Breast epithelium (tissue), 4 donors: ENCODE measurements around the gene SLC35G4. TPM values are rescaled to one million over a fixed set of nuclear protein-coding genes. Genes with fewer than 3 reads are reported as not detected.

ENCODE experiments used
- DNase-seq, 2 donors: peaks; one replicate each; pipeline ENCODE4 v3.0.0-alpha.2; 2019; ENCODE audit warnings: low spot score in 2 of 2
- H3K27ac ChIP-seq, 2 donors: fragments of 200-600 bp; sonication (generic) in 1 of 2; one replicate each; pipeline ENCODE4 v1.5.1; 2016 to 2019; ENCODE audit warnings: mild to moderate bottlenecking in 1 of 2
- H3K27me3 ChIP-seq, 2 donors: fragments of 200-600 bp; sonication (generic) in 1 of 2; one replicate each; pipeline versions ENCODE4 v1.5.1 to v1.6.0; 2017 to 2019; ENCODE audit warnings: control low read depth in 1 of 2, mild to moderate bottlenecking in 1 of 2
- H3K36me3 ChIP-seq: fragments of 200-600 bp; one replicate; pipeline ENCODE4 v1.5.1; 2019
- H3K4me1 ChIP-seq, 2 donors: fragments of 200-600 bp; sonication (generic); one replicate each; pipeline ENCODE4 v1.5.1; 2016 to 2019; ENCODE audit warnings: control low read depth in 1 of 2
- H3K4me3 ChIP-seq, 3 donors: fragments of 200-600 bp; sonication (generic); 1 replicate in 2 of 3; 2 replicates in 1 of 3; pipeline ENCODE4 v1.5.1; 2016 to 2019; ENCODE audit warnings: mild to moderate bottlenecking in 3 of 3, moderate library complexity in 2 of 3
- H3K9me3 ChIP-seq, 2 donors: fragments of 200-600 bp; sonication (generic) in 1 of 2; one replicate each; pipeline ENCODE4 v1.5.1; 2016 to 2019; ENCODE audit warnings: control low read depth in 1 of 2
- CTCF ChIP-seq, 3 donors: fragments of 450-650 bp; IDR thresholded peaks; one replicate each; pipeline ENCODE4 v1.5.1; 2016 to 2017; ENCODE audit warnings: antibody characterized with exemption in 3 of 3, mild to moderate bottlenecking in 3 of 3, moderate library complexity in 3 of 3
- POLR2A ChIP-seq: fragments of 450-650 bp; IDR thresholded peaks from one replicate; pipeline ENCODE4 v1.6.1; 2016; ENCODE audit warnings: antibody characterized with exemption, mild to moderate bottlenecking, moderate library complexity
- POLR2AphosphoS5 ChIP-seq, 3 donors: sonication (generic); formaldehyde crosslinking; IDR thresholded peaks; one replicate each; pipeline ENCODE4 v1.6.1; 2017; ENCODE audit warnings: antibody characterized with exemption in 3 of 3
- intact Hi-C: fragments of 100-400 bp; cut with DNase I; formaldehyde crosslinking; loops from one replicate; pipeline ENCODE4 v1.15.1; 2023; ENCODE audit warnings: low total_unique reads
- total RNA-seq, 3 donors: library from RNA; depleted of rRNA; stranded (reverse); fragments of >200 nt; gene quantifications; one replicate each; pipeline ENCODE4 v1.1.0, GENCODE V29; 2016

The SLC35G4 gene
- total RNA-seq, 3 donors from 2014 or later = not detected

- Histone ChIP-seq H3K9me3 (no peaks in the 10 kb centered on the region), H3K36me3 (no peaks in the 10 kb centered on the region), H3K4me1 (no peaks in the 10 kb centered on the region), H3K4me3 (peak overlapping the region in 1 of 3 donors; percentile 26), H3K27ac (no peak overlapping the region), H3K27me3 (no peaks in the 10 kb centered on the region)
- intact Hi-C loops = no loop called here
- TF ChIP-seq CTCF (IDR thresholded peaks at IDR 0.05) (peak; percentile 39 to 70 (median 59)), POLR2A (no peak)
- DNase-seq = peak in 1 of 2 donors; percentile 27
Measured at GRCh38 chr18:11654736-11655605, 45.6 kb downstream of the SLC35G4 start.

DNA sequence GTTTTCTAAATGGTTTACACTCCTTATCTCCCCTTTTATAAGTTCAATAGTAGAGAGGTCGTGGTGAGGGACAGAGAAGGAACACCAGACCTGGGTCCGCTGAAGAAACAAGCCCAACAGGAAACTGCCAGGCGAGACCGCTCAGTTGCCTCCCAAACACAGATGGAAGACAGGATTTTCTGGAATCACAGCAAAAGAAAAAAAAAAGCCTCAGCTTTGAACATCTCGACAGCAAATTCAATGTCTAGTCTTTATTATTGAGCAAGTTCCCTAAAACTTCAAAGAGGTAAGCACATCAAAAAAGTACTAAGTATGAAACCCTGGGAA is 46.2 kb downstream of the SLC35G4 start:
- peak overlapping the region in 1 of 3 donors; percentile 26 for H3K4me3 ChIP-seq
- H3K27me3 ChIP-seq = no peaks in the 10 kb centered on the region
- H3K36me3 ChIP-seq = no peaks in the 10 kb centered on the region
- no peaks in the 10 kb centered on the region for H3K9me3 ChIP-seq
- intact Hi-C loops = no loop called here
- DNase-seq = no peak
- TF ChIP-seq POLR2A (no peak), CTCF (IDR thresholded peaks at IDR 0.05) (no peak), POLR2AphosphoS5 (IDR thresholded peaks at IDR 0.05) (no peak)
- H3K27ac ChIP-seq = no peak overlapping the region
- H3K4me1 ChIP-seq = no peaks in the 10 kb centered on the region

GRCh38 chr18:11657152-11657551 is 47.8 kb downstream of the SLC35G4 start:
- intact Hi-C loops = no loop called here
- TF ChIP-seq POLR2AphosphoS5 (IDR thresholded peaks at IDR 0.05) = no peak
- TF ChIP-seq CTCF (IDR thresholded peaks at IDR 0.05) = no peak
- no peak for TF ChIP-seq POLR2A

GRCh38 chr18:11657554-11657953 is 48.2 kb downstream of the SLC35G4 start:
- Histone ChIP-seq H3K27me3 (no peaks in the 10 kb centered on the region), H3K9me3 (no peaks in the 10 kb centered on the region), H3K36me3 (no peaks in the 10 kb centered on the region), H3K27ac (no peak overlapping the region), H3K4me1 (no peaks in the 10 kb centered on the region), H3K4me3 (no peak overlapping the region)
- no peak for TF ChIP-seq CTCF (IDR thresholded peaks at IDR 0.05)
- no peak for TF ChIP-seq POLR2A
- no peak for TF ChIP-seq POLR2AphosphoS5 (IDR thresholded peaks at IDR 0.05)
- intact Hi-C loops = no loop called here
- DNase-seq = no peak

More at GRCh38 chr18:11657152-11657551, 47.8 kb downstream of the SLC35G4 start:
- Histone ChIP-seq H3K27me3 (no peaks in the 10 kb centered on the region), H3K4me3 (no peak overlapping the region), H3K4me1 (no peaks in the 10 kb centered on the region), H3K36me3 (no peaks in the 10 kb centered on the region), H3K27ac (no peak overlapping the region), H3K9me3 (no peaks in the 10 kb centered on the region)
- no peak for DNase-seq

GRCh38 chr18:11658019-11658418 is 48.6 kb downstream of the SLC35G4 start:
- DNase-seq = no peak
- H3K4me3 ChIP-seq = no peak overlapping the region
- H3K36me3 ChIP-seq = no peaks in the 10 kb centered on the region
- no peaks in the 10 kb centered on the region for H3K27me3 ChIP-seq
- no peaks in the 10 kb centered on the region for H3K4me1 ChIP-seq
- TF ChIP-seq POLR2A = no peak
- TF ChIP-seq POLR2AphosphoS5 (IDR thresholded peaks at IDR 0.05) = no peak
- TF ChIP-seq CTCF (IDR thresholded peaks at IDR 0.05) = no peak
- no peaks in the 10 kb centered on the region for H3K9me3 ChIP-seq
- H3K27ac ChIP-seq = no peak overlapping the region
- intact Hi-C loops = no loop called here
